Adipose tissue (tissue), 3 donors: ENCODE results near the gene CEMIP. TPM values are rescaled to one million over a fixed set of nuclear protein-coding genes. Genes with fewer than 3 reads are reported as not detected.

Experiments
- H3K27ac ChIP-seq: one replicate; pipeline ENCODE4 v1.5.1; 2013; ENCODE audit warnings: low read depth, low read length
- WGBS, 3 donors: extraction: QIAGEN DNeasy Blood & Tissue Kit; methylation state at CpG; one replicate each; pipeline ENCODE4 v1.1.7; 2013; 5-methylcytosine and 5-hydroxymethylcytosine counted together
- polyA plus RNA-seq, 3 donors: library from polyadenylated mRNA; stranded (reverse); fragments of 200-250 nt; gene quantifications; one replicate each; pipeline ENCODE4 v1.2.3, GENCODE V29; 2013
- donor health status: healthy with polysubstance abuse.
- donor health status: Bipolar disorder and iron deficiency.
- donor health status: healthy.

The CEMIP gene, protein sequence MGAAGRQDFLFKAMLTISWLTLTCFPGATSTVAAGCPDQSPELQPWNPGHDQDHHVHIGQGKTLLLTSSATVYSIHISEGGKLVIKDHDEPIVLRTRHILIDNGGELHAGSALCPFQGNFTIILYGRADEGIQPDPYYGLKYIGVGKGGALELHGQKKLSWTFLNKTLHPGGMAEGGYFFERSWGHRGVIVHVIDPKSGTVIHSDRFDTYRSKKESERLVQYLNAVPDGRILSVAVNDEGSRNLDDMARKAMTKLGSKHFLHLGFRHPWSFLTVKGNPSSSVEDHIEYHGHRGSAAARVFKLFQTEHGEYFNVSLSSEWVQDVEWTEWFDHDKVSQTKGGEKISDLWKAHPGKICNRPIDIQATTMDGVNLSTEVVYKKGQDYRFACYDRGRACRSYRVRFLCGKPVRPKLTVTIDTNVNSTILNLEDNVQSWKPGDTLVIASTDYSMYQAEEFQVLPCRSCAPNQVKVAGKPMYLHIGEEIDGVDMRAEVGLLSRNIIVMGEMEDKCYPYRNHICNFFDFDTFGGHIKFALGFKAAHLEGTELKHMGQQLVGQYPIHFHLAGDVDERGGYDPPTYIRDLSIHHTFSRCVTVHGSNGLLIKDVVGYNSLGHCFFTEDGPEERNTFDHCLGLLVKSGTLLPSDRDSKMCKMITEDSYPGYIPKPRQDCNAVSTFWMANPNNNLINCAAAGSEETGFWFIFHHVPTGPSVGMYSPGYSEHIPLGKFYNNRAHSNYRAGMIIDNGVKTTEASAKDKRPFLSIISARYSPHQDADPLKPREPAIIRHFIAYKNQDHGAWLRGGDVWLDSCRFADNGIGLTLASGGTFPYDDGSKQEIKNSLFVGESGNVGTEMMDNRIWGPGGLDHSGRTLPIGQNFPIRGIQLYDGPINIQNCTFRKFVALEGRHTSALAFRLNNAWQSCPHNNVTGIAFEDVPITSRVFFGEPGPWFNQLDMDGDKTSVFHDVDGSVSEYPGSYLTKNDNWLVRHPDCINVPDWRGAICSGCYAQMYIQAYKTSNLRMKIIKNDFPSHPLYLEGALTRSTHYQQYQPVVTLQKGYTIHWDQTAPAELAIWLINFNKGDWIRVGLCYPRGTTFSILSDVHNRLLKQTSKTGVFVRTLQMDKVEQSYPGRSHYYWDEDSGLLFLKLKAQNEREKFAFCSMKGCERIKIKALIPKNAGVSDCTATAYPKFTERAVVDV (N-terminal part only)
- polyA plus RNA-seq, result 1 to 10 TPM in 2 of 3 donors, under 1 TPM in 1; 0.90 to 1.5 (median 1.3) TPM

- H3K27ac ChIP-seq, result no peak within 1 kb of the TSS
- WGBS, 3 donors, result 1 to 2% (median 1%) methylated on average over 63 to 75 of the region's 75 CpGs
Measured at GRCh38 chr15:80778964-80779657, at the start of gene CEMIP. Gene CEMIP, plus strand, starts transcription at chr15:80779370. Its CDS starts 94,510 bp downstream, at chr15:80873880.

DNA sequence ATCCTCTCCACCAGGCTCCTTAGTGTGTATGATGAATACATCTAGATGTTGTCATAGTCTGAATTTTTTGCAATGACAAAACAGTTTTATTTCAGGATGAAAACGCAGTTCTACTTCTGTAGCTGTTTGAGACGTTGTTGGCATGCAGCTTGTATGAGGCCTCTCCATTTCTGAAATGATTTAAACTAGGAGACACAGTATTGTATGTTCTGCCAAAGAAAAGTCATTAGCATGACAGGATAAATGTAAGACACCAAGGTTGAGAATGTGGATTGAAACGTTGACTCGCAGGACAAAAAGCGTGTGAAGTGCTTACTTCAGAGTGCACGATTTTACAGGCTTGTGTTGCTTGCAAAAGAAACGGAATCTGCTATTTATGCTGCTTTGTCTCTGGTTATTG lies 48.8 kb upstream of the CEMIP start:
- WGBS, 3 donors, result 85 to 91% (median 90%) methylated on average over 7 of the region's 7 CpGs
- no peak overlapping the region for H3K27ac ChIP-seq

GRCh38 chr15:80730926-80731325 lies 48.2 kb upstream of the CEMIP start:
- no peak overlapping the region for H3K27ac ChIP-seq
- whole genome bisulfite sequencing, 3 donors, result 52 to 74% (median 55%) methylated on average over 6 of the region's 6 CpGs

DNA sequence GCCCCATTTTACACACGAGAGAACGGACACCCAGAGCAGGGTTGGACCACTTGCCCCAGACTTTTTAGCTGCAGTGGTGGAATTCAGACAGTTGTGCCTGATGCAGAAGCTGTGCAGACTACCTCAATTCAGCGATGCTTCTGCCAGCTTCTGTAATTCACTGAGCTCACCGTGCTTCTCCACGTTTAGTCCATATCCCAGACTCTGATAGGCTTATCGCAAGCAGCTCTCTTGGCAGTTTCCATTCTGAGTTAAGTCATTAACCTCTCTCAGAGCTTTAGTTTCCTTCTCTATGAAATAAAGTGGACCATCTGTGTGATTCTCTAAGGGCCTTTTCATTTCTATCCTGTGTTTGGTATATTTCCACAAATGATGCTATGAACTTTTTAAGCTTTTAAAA lies 47.0 kb upstream of the CEMIP start:
- WGBS, 3 donors, result 81 to 85% (median 82%) methylated on average over 6 of the region's 6 CpGs
- no peak overlapping the region for H3K27ac ChIP-seq

DNA sequence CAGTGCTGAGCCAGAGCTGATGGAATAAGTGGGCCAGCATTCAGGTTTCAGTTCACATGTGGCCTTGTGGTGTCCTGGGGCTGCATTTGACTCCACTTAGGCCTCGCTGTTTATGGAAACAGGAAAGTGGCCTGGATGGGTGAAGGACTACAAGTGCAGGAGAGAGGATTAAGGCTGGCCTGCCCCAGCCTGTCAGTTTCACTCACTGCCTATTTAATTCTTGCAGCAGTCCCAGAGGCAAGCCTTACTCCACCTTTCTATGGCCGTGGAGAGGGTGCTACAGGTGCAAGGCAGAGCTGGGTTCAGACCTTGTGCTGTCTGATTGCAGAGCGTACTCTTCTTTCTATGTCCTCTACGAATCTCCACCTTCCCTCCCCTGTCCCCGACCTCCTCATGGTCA lies 46.4 kb upstream of the CEMIP start:
- 87 to 97% (median 96%) methylated on average over 5 of the region's 5 CpGs for WGBS, 3 donors
- H3K27ac ChIP-seq, result no peak overlapping the region

DNA sequence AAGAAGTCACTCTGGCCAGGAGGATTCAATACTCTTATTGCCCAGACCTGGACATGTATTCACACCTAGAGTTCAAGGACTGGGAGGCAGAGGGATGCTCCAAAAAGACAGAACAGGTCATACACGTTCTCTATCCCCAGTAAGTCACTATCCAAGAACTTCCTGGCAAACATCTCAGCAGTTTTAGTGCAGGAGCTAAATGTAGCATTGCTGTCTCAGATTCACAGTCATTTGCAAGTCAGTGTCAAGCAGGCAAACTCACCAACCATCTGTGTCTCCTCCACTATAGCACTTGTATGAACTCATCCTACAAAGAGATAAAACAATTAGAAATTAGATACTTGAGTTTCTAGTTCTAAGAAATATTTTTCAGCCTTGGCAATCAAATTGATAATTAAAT lies 45.7 kb upstream of the CEMIP start:
- WGBS, 3 donors, result 69 to 84% (median 77%) methylated on average over 1 of the region's 1 CpG

GRCh38 chr15:80735344-80735743 lies 43.8 kb upstream of the CEMIP start:
- H3K27ac ChIP-seq, result no peak overlapping the region
- 97% methylated on average over 8 of the region's 8 CpGs for WGBS, 3 donors

More for the DNA sequence above, 45.7 kb upstream of the CEMIP start:
- no peak overlapping the region for H3K27ac ChIP-seq

- WGBS, 3 donors, result 52 to 72% (median 55%) methylated on average over 4 of the region's 4 CpGs
- H3K27ac ChIP-seq, result no peak overlapping the region
Measured at GRCh38 chr15:80736560-80736959, 42.6 kb upstream of the CEMIP start.

- H3K27ac ChIP-seq, result no peak overlapping the region
- 59 to 87% (median 70%) methylated on average over 3 of the region's 3 CpGs for WGBS, 3 donors
Measured at GRCh38 chr15:80739919-80740318, 39.3 kb upstream of the CEMIP start.

GRCh38 chr15:80742081-80742480 lies 37.1 kb upstream of the CEMIP start:
- 91 to 97% (median 91%) methylated on average over 4 of the region's 4 CpGs for WGBS, 3 donors
- H3K27ac ChIP-seq, result no peak overlapping the region

GRCh38 chr15:80743189-80743833 lies 35.9 kb upstream of the CEMIP start:
- WGBS, 3 donors, result 65 to 91% (median 87%) methylated on average over 11 of the region's 11 CpGs
- no peak overlapping the region for H3K27ac ChIP-seq

- WGBS, 3 donors, result 75 to 93% (median 81%) methylated on average over 6 of the region's 6 CpGs
- H3K27ac ChIP-seq, result no peak overlapping the region
Measured at GRCh38 chr15:80744415-80744814, 34.8 kb upstream of the CEMIP start.

DNA sequence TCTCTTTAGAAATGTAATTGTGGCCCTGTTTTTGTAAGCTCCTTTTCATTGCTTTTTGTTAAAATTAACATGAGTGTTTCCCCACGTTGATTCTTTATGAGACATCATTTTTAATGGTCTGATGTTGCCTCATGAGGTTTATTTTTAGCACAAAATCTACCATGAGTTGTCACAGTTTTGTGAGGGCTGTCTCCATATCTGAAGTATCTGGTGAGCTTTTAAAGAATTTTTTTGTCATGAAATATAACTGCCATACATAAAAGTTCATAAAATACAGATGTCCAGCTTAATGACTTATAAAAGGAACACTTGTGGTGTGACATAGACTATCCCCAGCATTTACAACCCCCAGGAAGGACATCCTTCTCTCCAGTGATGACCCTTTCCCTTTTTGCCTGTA lies 34.3 kb upstream of the CEMIP start:
- 11 to 45% (median 11%) methylated on average over 1 of the region's 1 CpG for WGBS, 3 donors
- H3K27ac ChIP-seq, result no peak overlapping the region

DNA sequence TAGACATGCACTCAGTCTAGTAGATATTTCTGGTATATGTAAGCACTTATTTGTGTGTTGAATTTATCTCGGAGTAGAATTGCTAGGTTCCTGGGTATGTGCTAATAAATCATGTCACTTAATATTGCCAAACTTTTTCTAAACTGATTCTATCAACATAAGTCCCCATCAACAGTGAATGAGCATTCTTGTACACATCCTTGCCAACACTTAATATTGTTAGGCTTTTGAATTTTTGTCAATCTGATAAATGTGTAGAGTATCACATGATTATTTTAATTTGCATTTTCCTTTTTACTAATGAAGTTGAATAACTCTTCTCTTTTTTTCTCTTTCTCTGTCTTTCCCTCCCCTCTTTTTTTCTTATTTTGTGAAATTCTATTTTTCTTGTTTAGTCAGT lies 33.3 kb upstream of the CEMIP start:
- H3K27ac ChIP-seq, result no peak overlapping the region
- WGBS, 3 donors, result 85 to 92% (median 91%) methylated on average over 1 of the region's 1 CpG

- 67 to 75% (median 69%) methylated on average over 16 of the region's 16 CpGs for WGBS, 3 donors
- no peak overlapping the region for H3K27ac ChIP-seq
Measured at GRCh38 chr15:80747317-80748053, 31.7 kb upstream of the CEMIP start.

DNA sequence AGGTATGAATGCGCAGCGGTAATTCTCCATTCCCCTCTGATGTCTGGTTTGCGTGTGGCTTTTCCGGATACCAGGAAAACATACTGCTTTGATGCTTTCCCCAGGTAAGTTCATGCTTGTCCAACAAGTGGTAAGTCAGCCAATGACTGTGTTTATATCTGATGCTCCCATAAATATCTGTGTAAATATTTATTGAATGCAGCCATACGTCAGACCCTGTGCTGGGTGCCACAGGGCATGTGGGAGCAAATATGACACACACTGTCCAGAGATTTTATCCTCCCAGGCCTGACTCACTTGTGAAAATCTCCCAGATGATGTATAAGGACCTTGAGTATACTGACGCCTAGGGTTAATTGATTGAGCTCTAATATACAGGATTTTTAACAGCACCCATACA lies 29.6 kb upstream of the CEMIP start:
- 96 to 98% (median 98%) methylated on average over 6 of the region's 6 CpGs for WGBS, 3 donors
- no peak overlapping the region for H3K27ac ChIP-seq

DNA sequence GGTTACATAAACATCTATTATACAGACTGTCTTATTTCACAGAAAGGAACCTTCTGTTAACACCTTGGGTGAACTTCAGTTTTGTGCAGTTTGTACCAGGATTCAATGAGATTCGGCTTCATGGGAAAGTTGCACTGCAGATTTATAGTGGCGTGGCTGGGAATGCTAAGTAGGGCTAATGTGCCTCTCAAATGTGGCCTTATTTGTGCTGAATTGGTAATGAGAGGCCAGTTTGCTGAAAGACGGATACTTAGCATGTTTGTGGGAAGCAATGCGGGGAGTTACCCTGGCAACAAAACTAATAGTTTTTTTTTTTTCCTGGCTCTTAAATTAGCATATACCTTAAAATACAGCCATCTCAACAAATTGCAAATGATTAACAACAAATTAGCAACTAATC lies 28.6 kb upstream of the CEMIP start:
- 97 to 98% (median 97%) methylated on average over 4 of the region's 4 CpGs for WGBS, 3 donors
- H3K27ac ChIP-seq, result no peak overlapping the region
